IMR-90 (cell line): Measurements from ENCODE around the gene PHKB. TPM values are rescaled to one million over a fixed set of nuclear protein-coding genes. Genes with fewer than 3 reads are reported as not detected.

ENCODE experiments used
- ATAC-seq: fragments of 200-7000 bp; cut with Tn5 transposase; 2 replicates; pipeline ENCODE4 v1.9.1; 2020; ENCODE audit warnings: low read depth, mild to moderate bottlenecking, moderate library complexity
- BruUV-seq: library from RNA; stranded (reverse); fragments of 400-500 nt; replicated peaks from 2 replicates; lab custom pipeline; 2021; lab: Mats Ljungman, UMichigan
- CTCF ChIA-PET: fragments of 300-600 bp; formaldehyde crosslinking; extraction: SDS; loops from one replicate; lab custom pipeline; 2021; ENCODE audit warnings: antibody characterized with exemption; lab: Yijun Ruan, JAX
- POLR2A ChIA-PET: fragments of 300-600 bp; sonication (Branson Sonifier 250); formaldehyde crosslinking; loops from one replicate; lab custom pipeline; 2022; ENCODE audit warnings: antibody characterized with exemption; ENCODE audit not compliant: unreplicated experiment; lab: Charles Lee
- DNase-seq: peaks from one replicate; pipeline ENCODE4 v3.0.0; 2013
- H2AFZ ChIP-seq: replicated peaks from 2 replicates; pipeline ENCODE3; 2013; ENCODE audit warnings: low read length, mild to moderate bottlenecking; ENCODE audit not compliant: poor library complexity
- H2AK5ac ChIP-seq: 2 replicates; pipeline ENCODE4 v1.6.1; 2013; ENCODE audit warnings: low read depth, low read length, inconsistent platforms
- H2AK9ac ChIP-seq: replicated peaks from 2 replicates; pipeline ENCODE3; 2013; ENCODE audit warnings: mild to moderate bottlenecking, low read depth, low read length, moderate library complexity; ENCODE audit not compliant: poor library complexity
- H2BK120ac ChIP-seq: 2 replicates; pipeline ENCODE4 v1.6.1; 2013; ENCODE audit warnings: low read depth, low read length, inconsistent platforms
- H2BK15ac ChIP-seq: 3 replicates; pipeline ENCODE4 v1.6.1; 2013; ENCODE audit warnings: low read depth, low read length, inconsistent platforms
- H2BK20ac ChIP-seq: 2 replicates; pipeline ENCODE4 v1.6.1; 2013; ENCODE audit warnings: low read depth, mild to moderate bottlenecking, inconsistent platforms, low read length, moderate library complexity
- H2BK5ac ChIP-seq: 2 replicates; pipeline ENCODE4 v1.6.1; 2013; ENCODE audit warnings: mild to moderate bottlenecking, low read depth, low read length, inconsistent platforms; ENCODE audit not compliant: poor library complexity, severe bottlenecking
- H3K14ac ChIP-seq: replicated peaks from 2 replicates; pipeline ENCODE4 v1.6.1; 2013; ENCODE audit warnings: low read depth, low read length, inconsistent platforms
- H3K18ac ChIP-seq: 2 replicates; pipeline ENCODE4 v1.6.1; 2013; ENCODE audit warnings: low read depth, low read length, control low read depth
- H3K23ac ChIP-seq: 2 replicates; pipeline ENCODE4 v1.6.1; 2013; ENCODE audit warnings: low read depth, low read length, inconsistent platforms
- H3K27ac ChIP-seq: 2 replicates; pipeline ENCODE4 v1.5.1; 2013; ENCODE audit warnings: mild to moderate bottlenecking, control low read depth, low read length; ENCODE audit not compliant: insufficient read depth
- H3K27me3 ChIP-seq: 2 replicates; pipeline ENCODE4 v1.6.1; 2013; ENCODE audit warnings: low read length; ENCODE audit not compliant: control insufficient read depth, insufficient read depth
- H3K36me3 ChIP-seq: 2 replicates; pipeline ENCODE4 v1.6.1; 2013; ENCODE audit warnings: low read length, mixed read lengths; ENCODE audit not compliant: control insufficient read depth, insufficient read depth
- H3K4ac ChIP-seq: 2 replicates; pipeline ENCODE4 v1.6.1; 2013; ENCODE audit warnings: low read depth, low read length, inconsistent platforms
- H3K4me1 ChIP-seq: 2 replicates; pipeline ENCODE4 v1.6.1; 2013; ENCODE audit warnings: low read length, mixed read lengths; ENCODE audit not compliant: control insufficient read depth, insufficient read depth
- H3K4me2 ChIP-seq: 2 replicates; pipeline ENCODE4 v1.6.1; 2013; ENCODE audit warnings: low read depth, mild to moderate bottlenecking, control low read depth, low read length, moderate library complexity
- H3K4me3 ChIP-seq: 2 replicates; pipeline ENCODE4 v1.5.1; 2013; ENCODE audit warnings: low read depth, mild to moderate bottlenecking, control low read depth, low read length, moderate library complexity; ENCODE audit not compliant: insufficient read depth
- H3K56ac ChIP-seq: 2 replicates; pipeline ENCODE4 v1.6.1; 2013; ENCODE audit warnings: low read length, inconsistent platforms; ENCODE audit not compliant: insufficient read depth; ENCODE audit errors: extremely low read depth
- H3K79me1 ChIP-seq, 2 experiments: 2 replicates each; pipeline ENCODE4 v1.6.1; 2013; ENCODE audit warnings: low read length in 2 of 2, inconsistent platforms in 1 of 2, low read depth in 1 of 2
- H3K9ac ChIP-seq: 2 replicates; pipeline ENCODE4 v1.6.1; 2013; ENCODE audit warnings: low read depth, low read length, control low read depth
- H3K9me1 ChIP-seq: 2 replicates; pipeline ENCODE4 v1.6.1; 2013; ENCODE audit warnings: low read length, inconsistent platforms; ENCODE audit not compliant: insufficient read depth
- H3K9me3 ChIP-seq: 2 replicates; pipeline ENCODE4 v1.6.1; 2013; ENCODE audit warnings: low read length; ENCODE audit not compliant: control insufficient read depth, insufficient read depth
- H4K20me1 ChIP-seq: 2 replicates; pipeline ENCODE4 v1.6.1; 2013; ENCODE audit warnings: low read length, inconsistent platforms; ENCODE audit not compliant: insufficient read depth
- H4K5ac ChIP-seq: 2 replicates; pipeline ENCODE4 v1.6.1; 2013; ENCODE audit warnings: mild to moderate bottlenecking, low read depth, low read length, control low read depth
- H4K8ac ChIP-seq, 2 experiments: 2 replicates each; pipeline ENCODE4 v1.6.1; 2013; ENCODE audit warnings: low read depth in 2 of 2, low read length in 2 of 2, control low read depth in 1 of 2, inconsistent platforms in 1 of 2
- H4K91ac ChIP-seq: 2 replicates; pipeline ENCODE4 v1.6.1; 2013; ENCODE audit warnings: low read depth, low read length, inconsistent platforms; ENCODE audit not compliant: insufficient read depth
- MXI1 ChIP-seq: IDR thresholded peaks from 2 replicates; pipeline ENCODE4 v1.6.1; 2012; ENCODE audit warnings: low read depth, mild to moderate bottlenecking, low read length, moderate library complexity, borderline replicate concordance
- RFX5 ChIP-seq: IDR thresholded peaks from 2 replicates; pipeline ENCODE4 v1.8.0; 2012; ENCODE audit warnings: low read depth, mild to moderate bottlenecking, low read length, moderate library complexity
- WGBS, 2 experiments: methylation state at CpG; one replicate each; pipeline versions ENCODE4 v1.1.5 to v1.1.7; 2013; ENCODE audit warnings: missing lambda C conversion rate in 2 of 2; ENCODE audit not compliant: insufficient read length in 1 of 2; ENCODE audit errors: extremely low coverage in 2 of 2; 5-methylcytosine and 5-hydroxymethylcytosine counted together
- dilution Hi-C: fragments of 300-500 bp; cut with HindIII; formaldehyde crosslinking; loops from one replicate; pipeline ENCODE4 v1.14.3; 2018; ENCODE audit warnings: low sequenced_read_pairs; ENCODE audit not compliant: unreplicated experiment
- in situ Hi-C: fragments of 300-500 bp; cut with MboI; formaldehyde crosslinking; loops from 3 replicates; pipeline ENCODE4 v1.14.3; 2019; ENCODE audit warnings: low sequenced_read_pairs, inconsistent platforms, mixed read lengths
- intact Hi-C: fragments of 100-400 bp; cut with micrococcal nuclease; formaldehyde crosslinking; loops from 2 replicates; pipeline ENCODE4 v1.10.0; 2022
- polyA plus RNA-seq, 3 experiments: library from polyadenylated mRNA; depleted of rRNA; stranded (reverse); fragments of >200 nt; gene quantifications; 2 replicates each; pipeline ENCODE4 v1.2.3, GENCODE V29; 2012; ENCODE audit warnings: low replicate concordance in 1 of 3
- total RNA-seq: library from RNA; depleted of rRNA; stranded (reverse); fragments of >200 nt; gene quantifications from 2 replicates; pipeline ENCODE4 v1.2.3, GENCODE V29; 2012
- TF ChIP-seq, protein P1 (sequence below): conservative IDR thresholded peaks from 2 replicates; pipeline ENCODE4 v1.5.1; 2012; ENCODE audit warnings: mild to moderate bottlenecking, low read depth, low read length, improper control_type of control experiment

PHKB gene
- total and polyA plus RNA-seq, 2 of the 4 experiments (the other 2 are of a cell fraction): 24.2 to 58.6 TPM

DNA sequence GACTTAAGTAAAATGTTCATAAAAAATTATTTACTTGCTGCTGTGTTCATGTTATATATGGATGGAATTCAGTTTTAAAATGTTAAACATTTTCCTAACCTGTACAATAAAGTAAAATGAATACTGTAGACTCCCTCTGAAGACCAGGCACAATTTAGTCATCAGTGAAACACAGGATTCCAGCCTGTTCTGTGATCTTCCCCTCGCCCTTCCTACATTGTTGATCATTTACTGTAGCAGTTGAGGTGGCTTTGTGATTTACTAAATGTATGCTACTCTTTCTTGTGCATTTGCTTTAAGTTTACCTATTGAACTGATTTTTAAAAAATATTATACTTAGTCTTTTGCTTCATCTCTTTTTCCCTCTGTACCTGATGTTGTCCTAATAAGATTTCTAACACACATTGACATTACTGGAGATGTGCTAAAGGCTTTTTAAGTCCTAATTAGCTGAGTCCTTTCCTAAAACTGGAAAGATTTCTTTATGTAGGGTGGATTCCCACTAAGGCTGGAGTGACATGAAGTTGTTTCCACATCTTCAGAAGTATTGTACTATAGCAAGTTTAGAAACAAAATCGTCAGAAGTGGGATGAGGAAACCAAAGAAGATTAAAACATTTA is 38.1 kb downstream of the PHKB start:
- Histone ChIP-seq H3K9me3 (no peaks in the 10 kb centered on the region), H2AK5ac (no peak overlapping the region), H2BK120ac (no peak overlapping the region), H4K20me1 (no peaks in the 10 kb centered on the region), H4K8ac (no peak overlapping the region), H4K91ac (no peak overlapping the region), H3K9me1 (no peaks in the 10 kb centered on the region; the same call in 1 of the 2 replicates), H2BK5ac (no peak overlapping the region), H3K79me1 (peaks cover 2 to 11% of the 10 kb centered on the region in 2 experiments; a peak in 2 of 4 replicates), H4K5ac (no peak overlapping the region), H3K14ac (no peak overlapping the region), H3K36me3 (peaks cover 8% of the 10 kb centered on the region), H3K4me3 (no peak overlapping the region), H3K18ac (no peak overlapping the region), H3K56ac (no peak overlapping the region), H3K9ac (no peak overlapping the region), H2BK15ac (no peak overlapping the region), H3K4me2 (no peak overlapping the region), H2BK20ac (no peak overlapping the region), H3K27me3 (no peaks in the 10 kb centered on the region), H3K4me1 (no peaks in the 10 kb centered on the region), H2AFZ (no peak overlapping the region), H3K23ac (0 out of 2 replicates have a peak overlapping the region, but pooled peaks have one; percentile 16), H2AK9ac (no peak overlapping the region), H3K27ac (no peak overlapping the region), H3K4ac (no peak overlapping the region)
- no TSS peak for BruUV-seq
- CTCF ChIA-PET: no interaction called here
- no peak for ATAC-seq
- WGBS, 2 experiments: no CpG with 5 or more reads among the region's 2 CpGs
- in situ Hi-C loops (no loop called here), dilution Hi-C loops (no loop called here), intact Hi-C loops (no loop called here)
- POLR2A ChIA-PET: no interaction called here
- TF ChIP-seq RFX5 (no peak), MXI1 (no peak)
- TF ChIP-seq, protein P1, sequence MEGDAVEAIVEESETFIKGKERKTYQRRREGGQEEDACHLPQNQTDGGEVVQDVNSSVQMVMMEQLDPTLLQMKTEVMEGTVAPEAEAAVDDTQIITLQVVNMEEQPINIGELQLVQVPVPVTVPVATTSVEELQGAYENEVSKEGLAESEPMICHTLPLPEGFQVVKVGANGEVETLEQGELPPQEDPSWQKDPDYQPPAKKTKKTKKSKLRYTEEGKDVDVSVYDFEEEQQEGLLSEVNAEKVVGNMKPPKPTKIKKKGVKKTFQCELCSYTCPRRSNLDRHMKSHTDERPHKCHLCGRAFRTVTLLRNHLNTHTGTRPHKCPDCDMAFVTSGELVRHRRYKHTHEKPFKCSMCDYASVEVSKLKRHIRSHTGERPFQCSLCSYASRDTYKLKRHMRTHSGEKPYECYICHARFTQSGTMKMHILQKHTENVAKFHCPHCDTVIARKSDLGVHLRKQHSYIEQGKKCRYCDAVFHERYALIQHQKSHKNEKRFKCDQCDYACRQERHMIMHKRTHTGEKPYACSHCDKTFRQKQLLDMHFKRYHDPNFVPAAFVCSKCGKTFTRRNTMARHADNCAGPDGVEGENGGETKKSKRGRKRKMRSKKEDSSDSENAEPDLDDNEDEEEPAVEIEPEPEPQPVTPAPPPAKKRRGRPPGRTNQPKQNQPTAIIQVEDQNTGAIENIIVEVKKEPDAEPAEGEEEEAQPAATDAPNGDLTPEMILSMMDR: no peak
- DNase-seq: no peak
